Measurements from ENCODE around the gene PHRF1.

The PHRF1 gene

DNA sequence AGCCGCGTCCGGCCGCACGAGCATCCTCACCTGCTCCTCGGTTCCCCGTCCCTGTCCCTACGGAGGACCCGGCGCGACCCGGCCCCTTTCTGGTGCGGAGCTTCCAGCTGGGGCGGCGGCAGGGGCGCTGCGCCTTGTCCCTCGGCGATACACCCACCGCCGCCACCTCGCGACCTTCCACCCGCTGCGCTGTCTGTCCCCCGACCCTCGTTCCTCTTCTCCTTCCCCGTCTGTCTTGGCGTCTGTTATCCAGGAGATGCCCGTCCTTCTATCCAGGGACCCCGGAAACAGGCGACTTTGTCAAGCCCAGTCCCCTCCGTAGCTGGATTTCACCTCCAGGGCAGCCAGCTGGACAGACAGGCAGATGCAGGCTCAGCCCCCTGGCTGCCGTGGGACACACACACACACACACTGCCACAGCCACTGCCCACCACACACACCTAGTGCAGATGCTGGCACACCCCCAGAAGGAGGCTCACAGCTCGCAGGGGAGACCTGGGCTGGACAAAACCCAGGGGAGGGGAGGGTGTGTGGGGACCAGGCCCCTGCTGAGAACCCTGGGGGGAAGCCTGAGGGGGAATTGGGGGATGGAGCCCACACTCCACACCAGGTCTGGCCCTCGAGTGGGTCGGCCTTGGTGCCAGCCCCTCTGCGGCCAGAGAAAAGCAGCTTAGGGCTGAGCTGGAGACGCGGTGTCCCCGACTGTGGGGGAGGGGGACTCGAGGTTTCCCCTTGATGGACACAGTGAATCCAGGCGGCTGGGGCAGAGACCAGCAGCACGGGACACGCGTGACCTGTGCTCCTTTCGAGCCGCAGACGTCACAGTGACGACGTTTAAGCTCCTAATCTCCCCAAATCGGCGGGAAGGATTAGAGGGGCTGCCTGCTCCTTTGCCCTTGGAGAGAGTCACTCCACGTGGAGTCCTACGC, 61.6 kb downstream of the PHRF1 start:
- H3K4me3 ChIP-seq (ENCODE audit: low read depth, low read length) = no peak overlapping the region
- TF ChIP-seq, protein P1, sequence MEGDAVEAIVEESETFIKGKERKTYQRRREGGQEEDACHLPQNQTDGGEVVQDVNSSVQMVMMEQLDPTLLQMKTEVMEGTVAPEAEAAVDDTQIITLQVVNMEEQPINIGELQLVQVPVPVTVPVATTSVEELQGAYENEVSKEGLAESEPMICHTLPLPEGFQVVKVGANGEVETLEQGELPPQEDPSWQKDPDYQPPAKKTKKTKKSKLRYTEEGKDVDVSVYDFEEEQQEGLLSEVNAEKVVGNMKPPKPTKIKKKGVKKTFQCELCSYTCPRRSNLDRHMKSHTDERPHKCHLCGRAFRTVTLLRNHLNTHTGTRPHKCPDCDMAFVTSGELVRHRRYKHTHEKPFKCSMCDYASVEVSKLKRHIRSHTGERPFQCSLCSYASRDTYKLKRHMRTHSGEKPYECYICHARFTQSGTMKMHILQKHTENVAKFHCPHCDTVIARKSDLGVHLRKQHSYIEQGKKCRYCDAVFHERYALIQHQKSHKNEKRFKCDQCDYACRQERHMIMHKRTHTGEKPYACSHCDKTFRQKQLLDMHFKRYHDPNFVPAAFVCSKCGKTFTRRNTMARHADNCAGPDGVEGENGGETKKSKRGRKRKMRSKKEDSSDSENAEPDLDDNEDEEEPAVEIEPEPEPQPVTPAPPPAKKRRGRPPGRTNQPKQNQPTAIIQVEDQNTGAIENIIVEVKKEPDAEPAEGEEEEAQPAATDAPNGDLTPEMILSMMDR (IDR thresholded peaks at IDR 0.05; ENCODE audit: low read depth, low read length) = no peak

DNA sequence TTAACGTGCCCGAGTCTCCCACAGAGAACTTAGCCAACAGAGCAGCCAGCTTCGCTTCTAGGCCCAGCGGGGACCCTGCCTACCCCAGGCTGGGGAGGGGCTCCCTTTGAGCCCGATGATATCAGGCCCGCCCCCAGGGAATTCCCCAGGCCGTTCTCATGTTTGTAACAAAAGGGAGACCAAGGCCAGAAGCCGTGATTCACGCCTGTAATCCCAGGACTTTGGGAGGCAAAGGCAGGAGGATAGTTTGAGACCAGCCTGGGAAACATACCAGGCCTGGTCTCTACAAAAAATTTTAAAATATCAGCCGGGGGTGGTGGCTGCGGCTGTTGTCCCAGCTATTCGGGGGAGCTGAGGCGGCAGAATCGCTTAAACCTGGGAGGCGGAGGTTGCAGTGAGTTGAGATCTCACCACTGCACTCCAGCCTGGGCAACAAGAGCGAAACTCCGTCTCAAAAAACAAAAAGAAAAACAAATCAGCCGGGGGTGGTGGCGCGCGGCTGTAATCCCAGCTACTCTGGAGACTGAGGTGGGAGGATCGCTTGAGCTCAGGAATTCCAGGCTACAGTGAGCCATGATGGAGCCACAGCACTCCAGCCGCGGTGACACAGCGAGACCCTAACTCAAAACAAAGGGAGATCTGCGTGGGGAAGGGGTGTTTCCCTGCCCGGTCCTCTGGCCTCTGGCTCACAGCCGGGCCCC, 62.5 kb downstream of the PHRF1 start:
- H3K4me3 ChIP-seq (ENCODE audit: low read depth, low read length) = no peak overlapping the region
- TF ChIP-seq, protein P1 (IDR thresholded peaks at IDR 0.05; ENCODE audit: low read depth, low read length) = no peak

DNA sequence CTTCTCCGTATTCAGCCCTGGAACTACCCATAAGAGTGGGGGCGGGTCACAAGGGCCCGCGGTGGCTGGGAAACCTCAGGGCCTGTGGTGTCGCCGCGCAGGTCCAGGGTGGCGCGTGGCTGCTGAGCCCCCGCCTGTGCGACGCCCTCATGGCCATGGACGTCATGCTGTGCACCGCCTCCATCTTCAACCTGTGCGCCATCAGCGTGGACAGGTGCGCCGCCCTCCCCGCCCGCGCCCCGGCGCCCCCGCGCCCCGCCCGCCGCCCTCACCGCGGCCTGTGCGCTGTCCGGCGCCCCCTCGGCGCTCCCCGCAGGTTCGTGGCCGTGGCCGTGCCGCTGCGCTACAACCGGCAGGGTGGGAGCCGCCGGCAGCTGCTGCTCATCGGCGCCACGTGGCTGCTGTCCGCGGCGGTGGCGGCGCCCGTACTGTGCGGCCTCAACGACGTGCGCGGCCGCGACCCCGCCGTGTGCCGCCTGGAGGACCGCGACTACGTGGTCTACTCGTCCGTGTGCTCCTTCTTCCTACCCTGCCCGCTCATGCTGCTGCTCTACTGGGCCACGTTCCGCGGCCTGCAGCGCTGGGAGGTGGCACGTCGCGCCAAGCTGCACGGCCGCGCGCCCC, 63.2 kb downstream of the PHRF1 start:
- no peak overlapping the region for H3K4me3 ChIP-seq (ENCODE audit: low read depth, low read length)
- TF ChIP-seq, protein P1 (IDR thresholded peaks at IDR 0.05; ENCODE audit: low read depth, low read length) = no peak

DNA sequence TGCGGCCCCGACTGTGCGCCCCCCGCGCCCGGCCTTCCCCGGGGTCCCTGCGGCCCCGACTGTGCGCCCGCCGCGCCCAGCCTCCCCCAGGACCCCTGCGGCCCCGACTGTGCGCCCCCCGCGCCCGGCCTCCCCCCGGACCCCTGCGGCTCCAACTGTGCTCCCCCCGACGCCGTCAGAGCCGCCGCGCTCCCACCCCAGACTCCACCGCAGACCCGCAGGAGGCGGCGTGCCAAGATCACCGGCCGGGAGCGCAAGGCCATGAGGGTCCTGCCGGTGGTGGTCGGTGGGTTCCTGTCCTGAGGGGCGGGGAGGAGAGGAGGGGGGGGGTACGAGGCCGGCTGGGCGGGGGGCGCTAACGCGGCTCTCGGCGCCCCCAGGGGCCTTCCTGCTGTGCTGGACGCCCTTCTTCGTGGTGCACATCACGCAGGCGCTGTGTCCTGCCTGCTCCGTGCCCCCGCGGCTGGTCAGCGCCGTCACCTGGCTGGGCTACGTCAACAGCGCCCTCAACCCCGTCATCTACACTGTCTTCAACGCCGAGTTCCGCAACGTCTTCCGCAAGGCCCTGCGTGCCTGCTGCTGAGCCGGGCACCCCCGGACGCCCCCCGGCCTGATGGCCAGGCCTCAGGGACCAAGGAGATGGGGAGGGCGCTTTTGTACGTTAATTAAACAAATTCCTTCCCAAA, 63.9 kb downstream of the PHRF1 start:
- H3K4me3 ChIP-seq (ENCODE audit: low read depth, low read length) = no peak overlapping the region
- TF ChIP-seq, protein P1 (IDR thresholded peaks at IDR 0.05; ENCODE audit: low read depth, low read length) = no peak

DNA sequence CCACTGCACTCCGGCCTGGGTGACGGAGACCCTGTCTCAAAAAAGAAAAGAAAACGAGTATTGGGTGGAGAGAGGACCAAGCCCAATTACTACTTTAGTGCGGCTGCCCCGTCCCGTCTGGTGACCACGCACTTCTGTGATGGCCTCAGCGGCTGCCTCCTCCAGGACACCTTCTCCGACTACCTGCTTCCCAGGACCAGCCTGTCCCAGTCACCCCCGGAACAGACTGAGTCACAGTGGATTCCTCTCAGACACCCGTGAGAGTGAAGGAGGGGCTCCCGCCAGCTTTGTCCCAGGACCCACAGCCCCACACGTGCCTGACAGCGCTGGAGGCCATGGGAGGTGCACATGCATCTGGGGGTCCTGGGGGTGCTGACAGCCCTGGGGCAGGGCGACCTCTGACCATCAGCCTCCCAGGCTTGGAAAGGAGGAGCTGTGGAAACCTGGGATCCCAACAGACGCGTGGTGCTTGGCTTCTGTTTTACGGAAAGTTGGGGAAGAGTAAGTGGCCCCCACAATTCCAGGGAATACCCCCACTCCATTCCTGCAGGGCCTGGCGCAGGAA, 65.6 kb downstream of the PHRF1 start:
- TF ChIP-seq, protein P1 (IDR thresholded peaks at IDR 0.05; ENCODE audit: low read depth, low read length) = no peak

DNA sequence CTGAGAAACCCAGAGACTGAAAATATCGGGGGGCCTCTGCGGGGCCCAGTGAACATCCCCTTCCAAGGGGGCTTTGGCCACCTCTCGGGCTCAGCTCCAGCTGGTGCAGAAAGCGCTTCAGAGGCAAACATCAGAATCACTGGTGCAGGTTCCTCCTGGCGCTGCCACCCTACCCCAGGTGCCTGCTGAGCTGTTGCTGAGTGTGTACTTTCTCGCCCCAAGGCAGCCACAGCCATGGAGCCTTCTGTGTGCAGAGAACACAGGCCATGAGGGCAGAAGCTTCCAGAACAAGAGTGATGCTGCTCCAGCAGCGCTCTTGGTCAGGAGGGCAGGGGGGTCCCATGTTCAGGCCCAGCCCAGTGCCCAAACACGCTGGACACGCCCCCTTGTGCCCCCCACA, 67.1 kb downstream of the PHRF1 start:
- H3K4me3 ChIP-seq (ENCODE audit: low read depth, low read length) = no peak overlapping the region
- TF ChIP-seq, protein P1 (IDR thresholded peaks at IDR 0.05; ENCODE audit: low read depth, low read length) = no peak

More for the DNA sequence above, 65.6 kb downstream of the PHRF1 start:
- no peak overlapping the region for H3K4me3 ChIP-seq (ENCODE audit: low read depth, low read length)

All from WI38 (cell line).